Neural progenitor cell (in vitro differentiated cells): Measurements from ENCODE around the gene PKP3.

Experiments
- EZH2 ChIP-seq: fragments of 200-600 bp; sonication (generic); IDR thresholded peaks from 2 replicates; pipeline ENCODE4 v1.6.1; 2017; ENCODE audit warnings: antibody characterized with exemption, mild to moderate bottlenecking, moderate library complexity
- TF ChIP-seq, protein P1 (sequence below): fragments of 200-600 bp; sonication (generic); IDR thresholded peaks from 2 replicates; pipeline ENCODE4 v1.5.1; 2017; ENCODE audit warnings: antibody characterized with exemption, mild to moderate bottlenecking

DNA sequence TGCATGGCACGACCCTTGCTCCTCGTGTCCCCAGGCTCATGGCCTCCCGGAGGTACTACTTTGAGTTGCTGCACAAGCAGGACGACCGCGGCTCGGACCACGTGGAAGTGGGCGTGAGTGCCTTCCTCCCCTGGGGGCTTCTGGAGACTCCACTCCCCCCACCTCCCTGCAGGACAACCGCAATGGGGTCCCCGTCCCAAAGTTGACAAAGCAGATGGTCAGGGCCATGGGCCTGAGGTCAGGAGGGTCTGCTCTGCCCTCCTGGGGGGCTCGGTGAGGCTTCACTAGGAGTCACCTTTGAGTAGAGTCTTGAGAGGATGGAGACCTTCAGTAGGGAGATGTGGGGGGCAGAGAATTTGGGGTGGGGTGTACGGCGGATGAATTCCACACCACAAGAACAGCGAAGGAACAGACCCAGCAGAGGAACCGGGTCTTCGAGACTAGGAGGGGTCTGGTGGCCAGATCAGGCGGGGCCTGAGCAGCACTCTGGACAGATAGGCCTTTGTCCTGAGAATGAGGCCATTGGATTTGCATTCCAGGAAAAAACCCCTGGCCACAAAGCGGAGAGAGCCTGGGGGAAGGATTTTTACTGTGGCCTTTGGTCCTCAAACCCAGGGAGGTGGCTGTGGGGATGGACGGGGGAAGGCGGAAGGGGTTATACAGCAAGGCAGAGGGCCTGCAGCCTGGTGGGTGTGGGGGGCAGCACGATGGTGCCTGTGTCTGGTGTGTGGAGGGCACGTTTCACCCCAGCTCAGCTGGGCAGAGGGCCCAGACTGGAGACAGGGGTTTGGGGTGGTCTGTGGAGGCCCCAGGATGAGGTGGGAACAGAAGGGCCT is 20.1 kb upstream of the PKP3 start:
- TF ChIP-seq, protein P1, sequence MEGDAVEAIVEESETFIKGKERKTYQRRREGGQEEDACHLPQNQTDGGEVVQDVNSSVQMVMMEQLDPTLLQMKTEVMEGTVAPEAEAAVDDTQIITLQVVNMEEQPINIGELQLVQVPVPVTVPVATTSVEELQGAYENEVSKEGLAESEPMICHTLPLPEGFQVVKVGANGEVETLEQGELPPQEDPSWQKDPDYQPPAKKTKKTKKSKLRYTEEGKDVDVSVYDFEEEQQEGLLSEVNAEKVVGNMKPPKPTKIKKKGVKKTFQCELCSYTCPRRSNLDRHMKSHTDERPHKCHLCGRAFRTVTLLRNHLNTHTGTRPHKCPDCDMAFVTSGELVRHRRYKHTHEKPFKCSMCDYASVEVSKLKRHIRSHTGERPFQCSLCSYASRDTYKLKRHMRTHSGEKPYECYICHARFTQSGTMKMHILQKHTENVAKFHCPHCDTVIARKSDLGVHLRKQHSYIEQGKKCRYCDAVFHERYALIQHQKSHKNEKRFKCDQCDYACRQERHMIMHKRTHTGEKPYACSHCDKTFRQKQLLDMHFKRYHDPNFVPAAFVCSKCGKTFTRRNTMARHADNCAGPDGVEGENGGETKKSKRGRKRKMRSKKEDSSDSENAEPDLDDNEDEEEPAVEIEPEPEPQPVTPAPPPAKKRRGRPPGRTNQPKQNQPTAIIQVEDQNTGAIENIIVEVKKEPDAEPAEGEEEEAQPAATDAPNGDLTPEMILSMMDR, result no peak
- no peak for TF ChIP-seq EZH2
